Measurements from ENCODE around the gene POU2AF1. TPM values are rescaled to one million over a fixed set of nuclear protein-coding genes. Genes with fewer than 3 reads are reported as not detected.
"Not testable (repeated sequence)": the region's sequence is repeated elsewhere in the genome, so short reads cannot be mapped to it uniquely, and the experiment has no call there.

Gene POU2AF1
- total and polyA plus RNA-seq, 2 donors from 2014 or later, result 0.95 to 18.5 TPM

- no peak overlapping the region for H3K27ac ChIP-seq (ENCODE audit: low read depth in 2 of 2, low read length in 2 of 2)
- DNase-seq (no peak), FAIRE-seq (no peak)
- TF ChIP-seq CTCF (IDR thresholded peaks at IDR 0.05; ENCODE audit: borderline replicate concordance, extremely low read depth, insufficient read depth), result no peak
- no peak overlapping the region for H3K4me3 ChIP-seq (ENCODE audit: low read length in 3 of 3)
- intact Hi-C loops (cut with DNase I), result no loop called here
- no peaks in the 10 kb centered on the region for H3K4me1 ChIP-seq (ENCODE audit: control insufficient read depth in 2 of 3, insufficient read depth in 2 of 3, low read depth in 1 of 3, low read length in 3 of 3)
- no peaks in the 10 kb centered on the region for H3K27me3 ChIP-seq (ENCODE audit: control insufficient read depth, insufficient read depth, low read length)
- H3K36me3 ChIP-seq (ENCODE audit: control insufficient read depth in 2 of 3, insufficient read depth in 3 of 3, low read length in 3 of 3), result no peaks in the 10 kb centered on the region
- H3K9ac ChIP-seq (ENCODE audit: low read length in 3 of 3), result no peak overlapping the region
- H3K9me3 ChIP-seq (ENCODE audit: control insufficient read depth in 2 of 3, insufficient read depth in 1 of 3, low read length in 3 of 3), result no peaks in the 10 kb centered on the region
These were observed 23.3 kb upstream of the POU2AF1 start for GRCh38 chr11:111402411-111402810.

- H3K27me3 ChIP-seq (ENCODE audit: control insufficient read depth, insufficient read depth, low read length); H3K9ac ChIP-seq (ENCODE audit: low read length in 3 of 3); H3K27ac ChIP-seq (ENCODE audit: low read depth in 2 of 2, low read length in 2 of 2); H3K4me3 ChIP-seq (ENCODE audit: low read length in 3 of 3); H3K36me3 ChIP-seq (ENCODE audit: control insufficient read depth in 2 of 3, insufficient read depth in 3 of 3, low read length in 3 of 3); H3K4me1 ChIP-seq (ENCODE audit: control insufficient read depth in 2 of 3, insufficient read depth in 2 of 3, low read depth in 1 of 3, low read length in 3 of 3); DNase-seq; H3K9me3 ChIP-seq (ENCODE audit: control insufficient read depth in 2 of 3, insufficient read depth in 1 of 3, low read length in 3 of 3); intact Hi-C loops (cut with DNase I); FAIRE-seq: not testable (repeated sequence)
These were observed 22.9 kb upstream of the POU2AF1 start for GRCh38 chr11:111401957-111402356.

GRCh38 chr11:111400595-111400994 lies 21.5 kb upstream of the POU2AF1 start:
- no peak for TF ChIP-seq CTCF (IDR thresholded peaks at IDR 0.05; ENCODE audit: borderline replicate concordance, extremely low read depth, insufficient read depth)
- Histone ChIP-seq H3K27me3 (ENCODE audit: control insufficient read depth, insufficient read depth, low read length) (no peaks in the 10 kb centered on the region), H3K4me3 (ENCODE audit: low read length in 3 of 3) (no peak overlapping the region), H3K27ac (ENCODE audit: low read depth in 2 of 2, low read length in 2 of 2) (no peak overlapping the region), H3K9me3 (ENCODE audit: control insufficient read depth in 2 of 3, insufficient read depth in 1 of 3, low read length in 3 of 3) (no peaks in the 10 kb centered on the region), H3K4me1 (ENCODE audit: control insufficient read depth in 2 of 3, insufficient read depth in 2 of 3, low read depth in 1 of 3, low read length in 3 of 3) (no peaks in the 10 kb centered on the region), H3K36me3 (ENCODE audit: control insufficient read depth in 2 of 3, insufficient read depth in 3 of 3, low read length in 3 of 3) (no peaks in the 10 kb centered on the region), H3K9ac (ENCODE audit: low read length in 3 of 3) (no peak overlapping the region)
- DNase-seq, result no peak
- FAIRE-seq, result no peak
- intact Hi-C loops (cut with DNase I), result no loop called here

- Histone ChIP-seq H3K27me3 (ENCODE audit: control insufficient read depth, insufficient read depth, low read length) (no peaks in the 10 kb centered on the region), H3K27ac (ENCODE audit: low read depth in 2 of 2, low read length in 2 of 2) (no peak overlapping the region), H3K9ac (ENCODE audit: low read length in 3 of 3) (no peak overlapping the region), H3K36me3 (ENCODE audit: control insufficient read depth in 2 of 3, insufficient read depth in 3 of 3, low read length in 3 of 3) (no peaks in the 10 kb centered on the region), H3K9me3 (ENCODE audit: control insufficient read depth in 2 of 3, insufficient read depth in 1 of 3, low read length in 3 of 3) (no peaks in the 10 kb centered on the region), H3K4me3 (ENCODE audit: low read length in 3 of 3) (no peak overlapping the region), H3K4me1 (ENCODE audit: control insufficient read depth in 2 of 3, insufficient read depth in 2 of 3, low read depth in 1 of 3, low read length in 3 of 3) (no peaks in the 10 kb centered on the region)
- intact Hi-C loops (cut with DNase I), result no loop called here
- no peak for DNase-seq
- TF ChIP-seq CTCF (IDR thresholded peaks at IDR 0.05; ENCODE audit: borderline replicate concordance, extremely low read depth, insufficient read depth), result no peak
- FAIRE-seq, result no peak
These were observed 20.3 kb upstream of the POU2AF1 start for GRCh38 chr11:111399187-111400031.

Measured in kidney (tissue), 14 donors.